Raji (cell line): ENCODE data around the gene TOR1AIP2.

ENCODE experiments used
- POLR2A ChIP-seq: IDR thresholded peaks from 2 replicates; pipeline ENCODE4 v1.6.1; 2011; ENCODE audit warnings: low read depth, low read length, control low read depth; ENCODE audit not compliant: insufficient read depth

The TOR1AIP2 gene

GRCh38 chr1:179877586-179878265 lies at the start of gene TOR1AIP2:
TOR1AIP2 (minus strand) TSS chr1:179877803; CDS start chr1:179852665, 25,138 bp downstream.
- peak; percentile 94 for TF ChIP-seq POLR2A

DNA sequence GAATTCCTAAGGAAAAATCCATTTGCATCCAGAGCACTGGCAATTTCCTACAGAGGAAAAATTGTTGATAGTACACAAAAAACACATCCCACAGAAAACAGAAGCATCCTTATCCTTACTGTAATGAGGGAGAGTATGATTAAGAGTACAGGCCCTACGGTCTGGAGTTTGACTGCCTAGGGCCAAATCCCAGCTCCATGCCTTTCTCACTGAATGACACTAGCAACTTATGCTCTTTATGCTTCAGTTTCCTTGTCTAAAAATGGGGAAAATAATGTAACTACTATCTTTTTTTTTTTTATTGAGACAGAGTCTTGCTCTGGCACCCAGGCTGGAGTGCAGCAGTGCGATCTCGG lies 49.2 kb upstream of the TOR1AIP2 start:
- no peak for TF ChIP-seq POLR2A

DNA sequence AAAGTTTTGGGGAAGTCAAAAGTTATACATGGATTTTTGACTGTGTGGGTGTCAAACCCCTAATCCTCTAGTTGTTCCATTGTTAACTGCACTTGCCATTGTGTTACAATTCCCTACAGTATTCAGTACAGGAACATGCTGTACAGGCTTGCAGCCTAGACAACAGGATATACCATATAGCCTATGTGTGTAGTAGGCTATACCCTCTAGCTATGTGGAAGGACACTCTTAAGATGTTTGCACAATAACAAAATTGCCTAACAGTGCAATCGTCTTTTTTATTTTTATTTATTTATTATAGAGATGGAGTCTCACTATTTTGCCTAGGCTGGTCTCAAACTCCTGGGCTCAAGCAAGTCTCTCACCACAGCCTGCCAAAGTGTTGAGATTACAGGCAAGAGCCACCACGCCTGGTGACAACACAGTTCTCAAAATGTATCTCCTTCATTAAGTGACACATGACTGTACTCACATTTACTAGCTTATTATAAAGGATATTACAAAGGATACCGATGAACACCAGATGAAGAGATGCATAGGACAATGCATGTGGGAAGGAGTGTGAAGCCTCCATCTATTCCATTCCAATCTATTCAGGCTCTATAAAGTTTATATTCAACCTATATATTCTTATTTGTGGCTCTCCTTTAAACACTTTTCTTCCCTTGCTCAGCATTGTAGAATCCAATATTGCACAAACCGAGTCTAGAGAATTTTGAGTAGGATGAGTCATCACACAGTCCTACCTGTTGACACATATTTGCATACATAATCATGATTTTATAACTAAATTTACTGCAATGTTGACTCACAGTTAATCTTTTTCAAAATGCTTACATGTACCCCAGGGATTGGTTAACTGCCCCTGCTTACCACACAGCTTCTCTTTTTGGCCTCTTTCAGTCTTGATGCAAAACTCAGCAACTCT lies 48.6 kb upstream of the TOR1AIP2 start:
- TF ChIP-seq POLR2A = no peak

DNA sequence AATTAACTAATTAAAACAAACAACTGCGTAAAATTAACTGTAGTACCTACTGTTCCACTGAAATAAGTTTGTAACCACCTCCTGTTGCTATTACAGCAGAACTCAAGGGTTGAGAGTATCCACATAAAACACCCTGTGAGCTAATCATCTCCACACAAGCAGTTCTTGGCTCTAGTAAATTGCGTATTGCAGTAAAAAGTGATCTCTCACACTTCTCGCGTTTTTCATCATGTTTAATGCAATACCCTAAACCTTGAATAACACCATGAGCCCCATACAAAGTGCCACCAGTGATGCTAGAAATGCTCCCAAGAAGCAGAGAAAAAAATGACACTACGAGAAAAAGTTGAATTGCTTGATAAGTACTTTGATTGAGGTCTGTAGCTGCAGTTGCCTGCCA lies 47.7 kb upstream of the TOR1AIP2 start:
- no peak for TF ChIP-seq POLR2A

DNA sequence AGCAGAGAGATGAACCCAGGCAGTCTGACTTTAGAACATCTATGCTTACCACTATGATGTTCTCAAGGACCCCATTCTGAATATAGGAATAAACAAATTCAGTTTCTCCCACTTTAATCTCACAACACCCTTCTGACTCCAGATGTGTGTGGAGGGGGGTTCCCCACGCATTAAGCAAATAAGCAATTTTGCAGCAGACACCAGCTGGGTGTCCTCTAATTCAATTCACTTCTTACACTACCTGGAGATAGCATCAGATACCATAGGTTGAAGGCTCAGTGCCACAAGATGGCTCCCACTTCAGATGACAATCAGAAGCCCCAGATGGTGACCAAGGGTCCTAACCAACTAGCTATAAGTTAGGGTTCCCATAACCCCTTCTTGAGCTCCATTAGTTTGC lies 46.7 kb upstream of the TOR1AIP2 start:
- no peak for TF ChIP-seq POLR2A

DNA sequence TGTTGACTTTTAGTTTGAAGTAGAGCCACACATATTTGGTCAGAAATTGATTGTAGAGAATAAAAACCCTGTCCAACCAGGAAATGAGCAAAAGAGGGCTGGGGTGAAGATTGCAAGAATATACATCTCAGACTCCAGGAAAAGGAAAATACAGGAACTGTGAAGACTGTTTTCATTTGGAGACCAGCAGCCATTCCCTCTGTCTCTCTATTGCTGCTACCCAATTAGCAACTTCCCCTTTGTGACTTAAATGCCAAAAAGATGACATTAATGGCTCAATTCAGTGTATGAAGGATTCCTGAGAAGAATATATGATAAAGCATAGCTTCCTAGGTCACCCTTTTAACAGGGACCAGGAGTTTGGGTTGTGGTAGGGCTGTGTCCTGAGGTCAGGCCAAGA lies 45.4 kb upstream of the TOR1AIP2 start:
- TF ChIP-seq POLR2A = no peak

DNA sequence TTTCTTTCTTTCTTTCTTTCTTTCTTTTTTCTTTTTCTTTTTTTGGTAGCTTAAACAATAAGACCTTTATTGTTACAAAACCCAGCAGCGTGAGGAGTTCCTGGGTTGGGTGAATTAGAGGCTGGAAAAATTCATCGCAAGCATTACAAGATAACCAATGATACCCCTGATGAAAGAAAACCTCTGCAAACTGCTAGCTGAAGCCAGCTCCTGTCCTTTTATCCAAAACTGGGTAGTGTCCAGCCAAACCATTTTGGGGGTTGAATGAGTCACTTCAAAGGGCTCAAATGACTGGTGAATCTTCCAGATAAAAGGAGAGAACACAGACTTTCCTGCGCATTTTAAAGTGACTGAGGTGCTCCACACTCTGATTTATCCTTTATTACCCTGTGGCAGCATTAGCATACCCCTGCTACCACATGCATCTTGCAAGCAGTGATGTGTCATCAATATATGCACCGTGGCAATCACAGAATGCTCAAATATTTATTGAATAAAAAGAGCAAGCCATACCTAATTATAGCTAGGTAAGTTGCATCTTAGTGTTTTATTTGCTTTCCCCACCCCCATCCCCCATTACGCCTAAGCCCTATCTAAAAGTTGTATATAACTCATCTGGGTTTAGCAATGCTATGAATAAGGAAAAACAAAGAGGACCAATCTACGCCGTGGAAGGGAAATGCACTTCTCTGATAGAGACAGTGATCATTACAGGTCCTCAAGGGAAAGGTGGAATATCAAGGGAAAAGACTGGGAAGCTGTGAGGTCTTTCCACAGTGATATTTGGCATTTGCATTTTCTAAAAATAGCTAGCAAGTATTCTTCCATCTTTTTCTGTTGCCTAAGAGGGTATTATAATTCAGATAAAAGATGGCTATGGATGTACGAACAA lies 44.6 kb upstream of the TOR1AIP2 start:
- TF ChIP-seq POLR2A = no peak

DNA sequence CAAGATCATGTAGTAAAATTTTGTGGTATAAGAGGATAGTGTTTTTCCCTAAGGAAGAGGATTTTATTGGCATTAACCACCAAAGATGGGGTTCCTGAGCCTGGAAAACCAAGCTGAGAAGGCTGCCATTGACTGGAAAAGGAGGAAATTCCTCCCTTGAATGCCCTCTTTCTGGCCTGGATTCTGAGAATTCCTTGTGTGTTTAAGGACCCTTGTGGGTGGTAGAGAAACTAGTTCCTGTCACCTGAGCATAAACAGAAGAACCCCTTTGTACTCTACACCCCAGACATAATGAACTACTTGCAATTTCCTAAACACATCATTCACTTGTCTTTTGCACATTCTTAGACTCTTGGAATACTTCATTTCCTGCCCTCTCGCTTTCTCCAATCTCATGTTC lies 43.9 kb upstream of the TOR1AIP2 start:
- TF ChIP-seq POLR2A = no peak

DNA sequence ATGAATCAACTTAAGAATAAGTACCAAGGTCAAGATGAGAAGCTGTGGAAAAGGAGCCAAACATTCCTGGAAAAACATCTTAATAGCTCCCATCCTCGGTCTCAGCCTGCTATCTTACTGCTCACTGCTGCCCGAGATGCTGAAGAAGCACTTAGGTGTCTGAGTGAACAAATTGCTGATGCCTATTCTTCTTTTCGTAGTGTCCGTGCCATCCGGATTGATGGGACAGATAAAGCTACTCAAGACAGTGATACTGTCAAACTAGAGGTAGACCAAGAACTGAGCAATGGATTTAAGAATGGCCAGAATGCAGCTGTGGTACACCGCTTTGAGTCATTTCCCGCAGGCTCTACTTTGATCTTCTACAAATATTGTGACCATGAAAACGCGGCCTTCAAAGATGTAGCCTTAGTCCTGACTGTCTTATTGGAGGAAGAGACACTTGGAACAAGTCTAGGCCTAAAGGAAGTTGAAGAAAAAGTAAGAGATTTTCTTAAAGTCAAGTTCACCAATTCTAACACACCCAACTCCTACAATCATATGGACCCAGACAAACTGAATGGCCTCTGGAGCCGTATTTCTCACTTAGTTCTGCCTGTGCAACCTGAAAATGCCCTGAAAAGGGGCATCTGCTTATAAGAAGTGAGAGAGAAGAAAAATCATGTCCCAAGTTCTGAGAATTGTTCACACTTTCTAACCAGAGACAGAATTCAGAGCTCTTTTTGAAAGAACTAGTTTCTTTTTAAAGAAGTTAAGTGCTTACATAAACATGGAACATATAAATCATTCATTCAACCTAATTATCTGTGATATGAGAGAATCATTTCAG lies 40.2 kb upstream of the TOR1AIP2 start:
- TF ChIP-seq POLR2A = no peak

- TF ChIP-seq POLR2A = no peak
Observed at GRCh38 chr1:179911812-179912211, 34.2 kb upstream of the TOR1AIP2 start.

GRCh38 chr1:179910934-179911333 lies 33.3 kb upstream of the TOR1AIP2 start:
- no peak for TF ChIP-seq POLR2A

- no peak for TF ChIP-seq POLR2A
Observed at GRCh38 chr1:179889589-179889988, 12.0 kb upstream of the TOR1AIP2 start.

DNA sequence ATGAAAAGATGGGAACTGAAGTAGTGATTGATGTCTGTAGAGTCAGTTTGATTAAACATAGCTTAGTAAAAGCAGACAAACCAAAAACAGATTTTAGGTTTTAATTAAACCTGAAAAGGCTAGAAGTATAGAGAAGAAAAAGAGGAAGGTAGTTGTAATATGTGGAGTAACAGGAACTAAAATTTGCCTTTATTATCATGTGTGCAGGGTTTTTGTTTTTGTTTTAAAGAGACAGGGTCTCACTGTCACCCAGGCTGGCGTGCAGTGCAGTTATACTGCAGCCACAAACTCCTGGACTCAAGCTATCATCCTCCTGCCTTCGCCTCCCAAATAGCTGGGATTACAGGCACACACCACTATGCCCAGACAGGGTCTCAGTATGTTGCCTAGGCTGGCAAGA lies 10.5 kb upstream of the TOR1AIP2 start:
- no peak for TF ChIP-seq POLR2A

GRCh38 chr1:179883745-179884138 lies 6.1 kb upstream of the TOR1AIP2 start:
- TF ChIP-seq POLR2A = no peak

- peak; percentile 0; the same call in 1 of the 2 replicates for TF ChIP-seq POLR2A
Observed at GRCh38 chr1:179883040-179883744, 5.6 kb upstream of the TOR1AIP2 start.
